Spleen (tissue), 11 donors: ENCODE data around the gene ZSWIM7. TPM values are rescaled to one million over a fixed set of nuclear protein-coding genes. Genes with fewer than 3 reads are reported as not detected.

Source experiments
- DNase-seq: peaks from one replicate; pipeline ENCODE4 v3.0.0-alpha.2; 2020
- H3K27ac ChIP-seq, 8 donors: fragments of 200-600 bp; sonication (generic) in 7 of 8; 1 replicate in 4 of 8; 2 replicates in 4 of 8; pipeline versions ENCODE4 v1.5.0 to v1.8.0; 2016 to 2021; ENCODE audit warnings: inconsistent platforms in 4 of 8, mild to moderate bottlenecking in 4 of 8, moderate library complexity in 1 of 8
- H3K27me3 ChIP-seq, 7 donors: fragments of 200-600 bp; sonication (generic) in 6 of 7; replicated peaks in 1 of 7; 1 replicate in 4 of 7; 2 replicates in 3 of 7; pipeline versions ENCODE4 v1.5.0 to v1.8.0; 2016 to 2021; ENCODE audit warnings: inconsistent platforms in 3 of 7, mild to moderate bottlenecking in 1 of 7
- H3K36me3 ChIP-seq, 6 donors: fragments of 200-600 bp; sonication (generic) in 5 of 6; 1 replicate in 4 of 6; 2 replicates in 2 of 6; pipeline versions ENCODE4 v1.5.0 to v1.8.0; 2016 to 2021; ENCODE audit warnings: inconsistent platforms in 2 of 6
- H3K4me1 ChIP-seq, 6 donors: fragments of 200-600 bp; sonication (generic) in 5 of 6; 1 replicate in 3 of 6; 2 replicates in 3 of 6; pipeline versions ENCODE4 v1.5.0 to v1.8.0; 2016 to 2021; ENCODE audit warnings: inconsistent platforms in 3 of 6
- H3K4me3 ChIP-seq, 8 donors: fragments of 200-600 bp; sonication (generic) in 7 of 8; 1 replicate in 4 of 8; 2 replicates in 4 of 8; pipeline versions ENCODE4 v1.5.0 to v1.8.0; 2016 to 2021; ENCODE audit warnings: inconsistent platforms in 4 of 8, mild to moderate bottlenecking in 4 of 8, moderate library complexity in 2 of 8
- H3K9me3 ChIP-seq, 8 donors: fragments of 200-600 bp; sonication (generic) in 7 of 8; 1 replicate in 4 of 8; 2 replicates in 4 of 8; pipeline versions ENCODE4 v1.5.0 to v1.8.0; 2016 to 2021; ENCODE audit warnings: inconsistent platforms in 4 of 8
- POLR2A ChIP-seq, 3 donors: fragments of 450-650 bp; IDR thresholded peaks; one replicate each; pipeline ENCODE4 v1.5.1; 2017; ENCODE audit warnings: antibody characterized with exemption in 3 of 3, mild to moderate bottlenecking in 1 of 3
- POLR2AphosphoS5 ChIP-seq, 3 donors: sonication (generic); formaldehyde crosslinking; IDR thresholded peaks; one replicate each; pipeline ENCODE4 v1.5.1; 2017; ENCODE audit warnings: antibody characterized with exemption in 3 of 3
- WGBS, 5 donors: extraction: QIAGEN DNeasy Blood & Tissue Kit in 3 of 5; methylation state at CpG; one replicate each; pipeline versions ENCODE4 v1.1.5 to v1.1.7; 2013 to 2018; 5-methylcytosine and 5-hydroxymethylcytosine counted together
- intact Hi-C: fragments of 100-400 bp; cut with DNase I; formaldehyde crosslinking; loops from one replicate; pipeline ENCODE4 v1.15.0; 2023; ENCODE audit warnings: low total_unique reads
- polyA plus RNA-seq, 3 donors: library from polyadenylated mRNA; stranded (reverse); fragments of 200-250 nt; gene quantifications; one replicate each; pipeline ENCODE4 v1.2.1, GENCODE V29; 2013
- total RNA-seq, 7 donors: library from RNA; depleted of rRNA in 3 of 7; stranded (reverse); fragments of >200 nt in 3 of 7; fragmentation: NEBNext Ultra II Directional in 4 of 7; extraction: Animal tissue kit (Norgen Biotek cat#: 25700) in 4 of 7; gene quantifications; one replicate each; pipeline versions ENCODE4 v1.1.0 to v1.2.1, GENCODE V29; 2016 to 2021
- TF ChIP-seq, protein P1 (sequence below), 11 experiments: fragments of 200-600 bp in 7 of 11; fragments of 450-650 bp in 4 of 11; sonication (generic) in 4 of 11; IDR thresholded peaks in 8 of 11; conservative IDR thresholded peaks in 3 of 11; 1 replicate in 7 of 11; 2 replicates in 4 of 11; pipeline versions ENCODE4 v1.4.0 to v1.8.0; 2016 to 2021; ENCODE audit warnings: antibody characterized with exemption in 11 of 11, inconsistent platforms in 4 of 11, mild to moderate bottlenecking in 1 of 11
- donor health status: healthy with polysubstance abuse.
- donor health status: DM: no; HTN: no; CAD: no; lungs with moderate emphysema.
- donor health status: DM: no; HTN: no; CAD: no.
- donor health status: Bipolar disorder and iron deficiency.
- donor health status: healthy.
- donor health status: DM: no; HTN: no; CAD: no.
- donor health status: DM: yes; HTN: yes; CAD: no.

The ZSWIM7 gene
- total and polyA plus RNA-seq, 10 donors: 13.4 to 47.6 (median 25.3) TPM

- Histone ChIP-seq H3K27me3 (peaks cover 0 to 21% (median 0%) of the 10 kb centered on the region in 7 donors), H3K36me3 (no peaks in the 10 kb centered on the region), H3K4me3 (no peak overlapping the region), H3K27ac (no peak overlapping the region), H3K4me1 (peaks cover 0 to 23% (median 13%) of the 10 kb centered on the region in 6 donors), H3K9me3 (no peaks in the 10 kb centered on the region)
- intact Hi-C loops: no loop called here
- DNase-seq: no peak
- no peak for TF ChIP-seq POLR2A (IDR thresholded peaks at IDR 0.05)
- TF ChIP-seq, protein P1, sequence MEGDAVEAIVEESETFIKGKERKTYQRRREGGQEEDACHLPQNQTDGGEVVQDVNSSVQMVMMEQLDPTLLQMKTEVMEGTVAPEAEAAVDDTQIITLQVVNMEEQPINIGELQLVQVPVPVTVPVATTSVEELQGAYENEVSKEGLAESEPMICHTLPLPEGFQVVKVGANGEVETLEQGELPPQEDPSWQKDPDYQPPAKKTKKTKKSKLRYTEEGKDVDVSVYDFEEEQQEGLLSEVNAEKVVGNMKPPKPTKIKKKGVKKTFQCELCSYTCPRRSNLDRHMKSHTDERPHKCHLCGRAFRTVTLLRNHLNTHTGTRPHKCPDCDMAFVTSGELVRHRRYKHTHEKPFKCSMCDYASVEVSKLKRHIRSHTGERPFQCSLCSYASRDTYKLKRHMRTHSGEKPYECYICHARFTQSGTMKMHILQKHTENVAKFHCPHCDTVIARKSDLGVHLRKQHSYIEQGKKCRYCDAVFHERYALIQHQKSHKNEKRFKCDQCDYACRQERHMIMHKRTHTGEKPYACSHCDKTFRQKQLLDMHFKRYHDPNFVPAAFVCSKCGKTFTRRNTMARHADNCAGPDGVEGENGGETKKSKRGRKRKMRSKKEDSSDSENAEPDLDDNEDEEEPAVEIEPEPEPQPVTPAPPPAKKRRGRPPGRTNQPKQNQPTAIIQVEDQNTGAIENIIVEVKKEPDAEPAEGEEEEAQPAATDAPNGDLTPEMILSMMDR (IDR thresholded peaks at IDR 0.05 in 8 of 11, conservative IDR thresholded peaks at IDR 0.05 in 3 of 11): no peak
- no peak for TF ChIP-seq POLR2AphosphoS5 (IDR thresholded peaks at IDR 0.05)
- 86 to 93% (median 89%) methylated on average over 11 of the region's 11 CpGs for WGBS, 5 donors
Measured at GRCh38 chr17:15967706-15968399, 31.7 kb downstream of the ZSWIM7 start.

DNA sequence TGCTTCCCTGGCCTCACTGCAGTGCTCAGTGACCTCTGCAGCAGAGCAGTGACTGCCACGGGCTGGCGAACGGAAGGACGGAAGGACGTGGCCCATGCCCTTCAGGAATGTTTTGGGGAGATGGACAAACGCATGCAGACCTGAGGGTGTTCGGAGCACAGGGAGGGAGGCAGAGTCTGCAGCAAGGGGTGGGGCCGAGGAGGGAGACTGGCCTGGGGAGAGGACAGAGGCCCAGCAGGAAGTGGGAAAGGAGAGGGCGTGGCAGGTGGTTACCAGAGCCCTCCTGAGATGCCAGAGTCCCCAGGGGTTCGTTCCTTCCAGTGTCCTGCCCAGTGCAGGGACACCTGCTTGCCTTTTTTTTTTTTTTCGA lies 32.6 kb downstream of the ZSWIM7 start:
- H3K4me1 ChIP-seq: peaks cover 0 to 23% (median 13%) of the 10 kb centered on the region in 6 donors
- WGBS, 5 donors: 26 to 50% (median 44%) methylated on average over 11 of the region's 11 CpGs
- H3K4me3 ChIP-seq: peak overlapping the region in 1 of 8 donors; percentile 14
- DNase-seq: peak; percentile 47
- intact Hi-C loops: no loop called here
- peaks cover 0 to 21% (median 0%) of the 10 kb centered on the region in 7 donors for H3K27me3 ChIP-seq
- no peak for TF ChIP-seq POLR2AphosphoS5 (IDR thresholded peaks at IDR 0.05)
- TF ChIP-seq POLR2A (IDR thresholded peaks at IDR 0.05): no peak
- TF ChIP-seq, protein P1 (IDR thresholded peaks at IDR 0.05 in 8 of 11, conservative IDR thresholded peaks at IDR 0.05 in 3 of 11): no peak
- H3K27ac ChIP-seq: peak overlapping the region in 5 of 8 donors; percentile 14 to 65 (median 49)
- no peaks in the 10 kb centered on the region for H3K36me3 ChIP-seq
- H3K9me3 ChIP-seq: no peaks in the 10 kb centered on the region

GRCh38 chr17:15966183-15966878 lies 33.2 kb downstream of the ZSWIM7 start:
- 27 to 41% (median 34%) methylated on average over 13 of the region's 13 CpGs for WGBS, 5 donors
- peak; percentile 64 for DNase-seq

More at GRCh38 chr17:15966183-15966878, 33.2 kb downstream of the ZSWIM7 start:
- TF ChIP-seq POLR2A (IDR thresholded peaks at IDR 0.05) (no peak), POLR2AphosphoS5 (IDR thresholded peaks at IDR 0.05) (no peak)
- TF ChIP-seq, protein P1 (IDR thresholded peaks at IDR 0.05 in 8 of 11, conservative IDR thresholded peaks at IDR 0.05 in 3 of 11): no peak
- peaks cover 0 to 23% (median 13%) of the 10 kb centered on the region in 6 donors for H3K4me1 ChIP-seq
- intact Hi-C loops: no loop called here
- peak overlapping the region in 6 of 8 donors; percentile 8 to 65 (median 32) for H3K27ac ChIP-seq
- H3K36me3 ChIP-seq: no peaks in the 10 kb centered on the region
- no peaks in the 10 kb centered on the region for H3K9me3 ChIP-seq
- peaks cover 0 to 21% (median 0%) of the 10 kb centered on the region in 7 donors for H3K27me3 ChIP-seq
- H3K4me3 ChIP-seq: peak overlapping the region in 1 of 8 donors; percentile 14
